Peyer's patch (tissue), 4 donors: ENCODE results near the gene ZNF579.

Experiments
- POLR2A ChIP-seq, 2 donors: fragments of 450-650 bp; IDR thresholded peaks; one replicate each; pipeline ENCODE4 v1.5.1; 2017; ENCODE audit warnings: antibody characterized with exemption in 2 of 2, mild to moderate bottlenecking in 2 of 2, moderate library complexity in 2 of 2
- TF ChIP-seq, protein P1 (sequence below), 6 experiments: fragments of 450-650 bp in 4 of 6; fragments of 200-600 bp in 2 of 6; sonication (generic) in 1 of 6; IDR thresholded peaks; one replicate each; pipeline ENCODE4 v1.5.1; 2017 to 2019; ENCODE audit warnings: antibody characterized with exemption in 6 of 6, mild to moderate bottlenecking in 3 of 6, moderate library complexity in 1 of 6

DNA sequence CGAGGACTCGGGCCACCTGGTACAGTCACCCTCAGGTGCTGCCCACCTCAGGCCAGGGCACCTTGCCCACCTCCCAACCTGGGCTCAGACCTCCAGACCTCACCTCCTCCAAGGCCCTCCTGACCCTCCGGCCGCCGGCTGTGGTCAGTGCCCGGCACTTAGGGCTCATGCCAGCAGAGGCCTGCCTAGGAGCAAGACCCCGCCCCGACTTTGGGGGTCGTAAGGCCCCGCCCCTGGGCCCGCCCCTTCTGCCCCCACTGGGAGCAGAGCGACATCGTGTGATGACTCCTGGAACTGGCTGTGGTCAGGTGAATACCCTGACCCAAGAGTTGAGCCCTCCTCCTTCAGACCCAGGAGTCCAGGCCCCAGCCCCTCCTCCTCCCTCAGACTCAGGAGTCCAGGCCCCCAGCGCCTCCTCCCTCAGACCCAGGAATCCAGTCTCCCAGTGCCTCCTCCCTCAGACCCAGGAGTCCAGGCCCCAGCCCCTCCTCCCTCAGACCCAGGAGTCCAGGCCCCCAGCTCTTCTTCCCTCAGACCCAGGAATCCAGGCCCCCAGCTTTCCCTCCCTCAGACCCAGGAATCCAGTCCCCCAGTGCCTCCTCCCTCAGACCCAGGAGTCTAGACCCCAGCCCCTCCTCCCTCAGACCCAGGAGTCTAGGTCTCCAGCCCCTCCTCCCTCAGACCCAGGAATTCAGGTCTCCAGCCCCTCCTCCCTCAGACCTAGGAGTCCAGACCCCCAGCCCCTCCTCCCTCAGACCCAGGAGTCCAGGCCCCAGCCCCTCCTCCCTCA, 43.5 kb downstream of the ZNF579 start, which contains the start of gene SBK2:
- TF ChIP-seq, protein P1, sequence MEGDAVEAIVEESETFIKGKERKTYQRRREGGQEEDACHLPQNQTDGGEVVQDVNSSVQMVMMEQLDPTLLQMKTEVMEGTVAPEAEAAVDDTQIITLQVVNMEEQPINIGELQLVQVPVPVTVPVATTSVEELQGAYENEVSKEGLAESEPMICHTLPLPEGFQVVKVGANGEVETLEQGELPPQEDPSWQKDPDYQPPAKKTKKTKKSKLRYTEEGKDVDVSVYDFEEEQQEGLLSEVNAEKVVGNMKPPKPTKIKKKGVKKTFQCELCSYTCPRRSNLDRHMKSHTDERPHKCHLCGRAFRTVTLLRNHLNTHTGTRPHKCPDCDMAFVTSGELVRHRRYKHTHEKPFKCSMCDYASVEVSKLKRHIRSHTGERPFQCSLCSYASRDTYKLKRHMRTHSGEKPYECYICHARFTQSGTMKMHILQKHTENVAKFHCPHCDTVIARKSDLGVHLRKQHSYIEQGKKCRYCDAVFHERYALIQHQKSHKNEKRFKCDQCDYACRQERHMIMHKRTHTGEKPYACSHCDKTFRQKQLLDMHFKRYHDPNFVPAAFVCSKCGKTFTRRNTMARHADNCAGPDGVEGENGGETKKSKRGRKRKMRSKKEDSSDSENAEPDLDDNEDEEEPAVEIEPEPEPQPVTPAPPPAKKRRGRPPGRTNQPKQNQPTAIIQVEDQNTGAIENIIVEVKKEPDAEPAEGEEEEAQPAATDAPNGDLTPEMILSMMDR (IDR thresholded peaks at IDR 0.05): no peak
- no peak for TF ChIP-seq POLR2A (IDR thresholded peaks at IDR 0.05)
